Sigmoid colon (tissue), 3 donors: ENCODE data around the gene GJA1.

Experiments used
- POLR2A ChIP-seq, 2 donors: fragments of 450-650 bp; IDR thresholded peaks; one replicate each; pipeline ENCODE4 v1.6.1; 2016; ENCODE audit warnings: antibody characterized with exemption in 2 of 2, mild to moderate bottlenecking in 2 of 2, moderate library complexity in 2 of 2
- TF ChIP-seq, protein P1 (sequence below), 4 experiments: fragments of 450-650 bp in 3 of 4; fragments of 200-600 bp in 1 of 4; IDR thresholded peaks; one replicate each; pipeline ENCODE4 v1.5.1; 2016 to 2019; ENCODE audit warnings: antibody characterized with exemption in 4 of 4, mild to moderate bottlenecking in 3 of 4, moderate library complexity in 2 of 4

DNA sequence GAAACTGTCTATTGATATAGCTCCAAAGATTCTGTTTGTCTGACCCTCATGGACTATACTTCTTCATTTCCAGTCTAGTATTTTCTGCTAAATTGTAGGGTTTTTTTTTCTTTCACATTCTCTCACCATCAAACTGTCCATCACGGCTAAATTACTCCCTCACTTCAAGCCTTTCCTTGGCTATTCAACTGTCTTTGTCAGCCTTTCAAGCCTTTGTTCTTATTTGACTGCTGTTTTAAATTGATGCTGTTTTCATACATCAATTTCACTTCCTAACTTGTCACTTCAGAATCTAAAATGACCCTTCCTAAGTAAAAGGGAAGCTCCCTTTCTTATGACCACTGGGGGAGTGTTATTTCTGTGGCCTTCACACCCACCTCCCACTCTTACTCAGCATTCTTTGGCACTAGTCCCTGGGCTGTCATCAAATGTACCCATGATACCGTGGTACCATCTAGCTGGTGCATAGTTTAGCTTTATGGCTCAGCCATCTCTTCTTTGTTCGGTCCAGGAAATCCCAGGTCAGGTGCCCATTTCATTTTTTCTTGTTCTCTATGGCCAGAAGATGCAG lies 8.6 kb downstream of the GJA1 start:
- TF ChIP-seq, protein P1, sequence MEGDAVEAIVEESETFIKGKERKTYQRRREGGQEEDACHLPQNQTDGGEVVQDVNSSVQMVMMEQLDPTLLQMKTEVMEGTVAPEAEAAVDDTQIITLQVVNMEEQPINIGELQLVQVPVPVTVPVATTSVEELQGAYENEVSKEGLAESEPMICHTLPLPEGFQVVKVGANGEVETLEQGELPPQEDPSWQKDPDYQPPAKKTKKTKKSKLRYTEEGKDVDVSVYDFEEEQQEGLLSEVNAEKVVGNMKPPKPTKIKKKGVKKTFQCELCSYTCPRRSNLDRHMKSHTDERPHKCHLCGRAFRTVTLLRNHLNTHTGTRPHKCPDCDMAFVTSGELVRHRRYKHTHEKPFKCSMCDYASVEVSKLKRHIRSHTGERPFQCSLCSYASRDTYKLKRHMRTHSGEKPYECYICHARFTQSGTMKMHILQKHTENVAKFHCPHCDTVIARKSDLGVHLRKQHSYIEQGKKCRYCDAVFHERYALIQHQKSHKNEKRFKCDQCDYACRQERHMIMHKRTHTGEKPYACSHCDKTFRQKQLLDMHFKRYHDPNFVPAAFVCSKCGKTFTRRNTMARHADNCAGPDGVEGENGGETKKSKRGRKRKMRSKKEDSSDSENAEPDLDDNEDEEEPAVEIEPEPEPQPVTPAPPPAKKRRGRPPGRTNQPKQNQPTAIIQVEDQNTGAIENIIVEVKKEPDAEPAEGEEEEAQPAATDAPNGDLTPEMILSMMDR (IDR thresholded peaks at IDR 0.05) = no peak
- TF ChIP-seq POLR2A (IDR thresholded peaks at IDR 0.05) = no peak
